Neural cell (in vitro differentiated cells): ENCODE measurements around the gene CSAD. TPM values are rescaled to one million over a fixed set of nuclear protein-coding genes. Genes with fewer than 3 reads are reported as not detected.

Source experiments
- H2AFZ ChIP-seq: fragments of 200-600, 300-800 bp; sonication (generic), shearing (Covaris generic); 2 replicates; pipeline ENCODE4 v1.6.0; 2014; ENCODE audit warnings: low read depth, mild to moderate bottlenecking, antibody characterized with exemption, low read length, moderate library complexity
- H3F3A ChIP-seq: fragments of 200-600 bp; shearing (Covaris generic); 2 replicates; pipeline ENCODE4 v1.6.1; 2016; ENCODE audit warnings: mild to moderate bottlenecking, moderate library complexity, mixed read lengths, antibody characterized with exemption, low read length; ENCODE audit not compliant: insufficient read depth, poor library complexity, severe bottlenecking
- H3K27ac ChIP-seq: fragments of 200-600, 300-800 bp; sonication (generic), shearing (Covaris generic); 2 replicates; pipeline ENCODE4 v1.5.1; 2014; ENCODE audit warnings: mild to moderate bottlenecking, low read length, moderate library complexity
- H3K27me3 ChIP-seq: fragments of 300-800, 200-600 bp; sonication (generic), shearing (Covaris generic); 2 replicates; pipeline ENCODE4 v1.6.0; 2014; ENCODE audit warnings: mild to moderate bottlenecking, low read depth, low read length, moderate library complexity; ENCODE audit not compliant: insufficient read depth
- H3K36me3 ChIP-seq: fragments of 300-800, 200-600 bp; sonication (generic), shearing (Covaris generic); 2 replicates; pipeline ENCODE4 v1.5.1; 2014; ENCODE audit warnings: mild to moderate bottlenecking, antibody characterized with exemption, low read length, moderate library complexity; ENCODE audit not compliant: insufficient read depth
- H3K4me2 ChIP-seq: fragments of 300-800, 200-600 bp; sonication (generic), shearing (Covaris generic); 2 replicates; pipeline ENCODE4 v1.6.0; 2014; ENCODE audit warnings: mild to moderate bottlenecking, low read length
- H3K4me3 ChIP-seq: fragments of 300-800, 200-600 bp; sonication (generic), shearing (Covaris generic); 2 replicates; pipeline ENCODE4 v1.5.1; 2014; ENCODE audit warnings: mild to moderate bottlenecking, low read length, moderate library complexity
- H3K79me2 ChIP-seq: fragments of 200-600 bp; shearing (Covaris generic); replicated peaks from 2 replicates; pipeline ENCODE4 v1.6.0; 2014; ENCODE audit warnings: mild to moderate bottlenecking, low read length, moderate library complexity; ENCODE audit not compliant: insufficient read depth
- H3K9ac ChIP-seq: fragments of 300-800, 200-600 bp; sonication (generic), shearing (Covaris generic); 2 replicates; pipeline ENCODE4 v1.6.1; 2016; ENCODE audit warnings: mild to moderate bottlenecking, low read length, mixed read lengths
- H3K9me2 ChIP-seq: fragments of 200-600 bp; shearing (Covaris generic); 2 replicates; pipeline ENCODE4 v1.6.1; 2016; ENCODE audit warnings: mild to moderate bottlenecking, low read length, mixed read lengths; ENCODE audit not compliant: insufficient read depth
- H3K9me3 ChIP-seq: fragments of 200-600, 300-800 bp; sonication (generic), shearing (Covaris generic); 2 replicates; pipeline ENCODE4 v1.6.1; 2016; ENCODE audit warnings: mild to moderate bottlenecking, mixed run types, low read length, moderate library complexity, mixed read lengths
- H4K20me1 ChIP-seq: fragments of 200-600 bp; shearing (Covaris generic); 2 replicates; pipeline ENCODE4 v1.6.1; 2016; ENCODE audit warnings: mild to moderate bottlenecking, mixed run types; ENCODE audit not compliant: insufficient read depth
- CTCF ChIP-seq: fragments of 450-650 bp; IDR thresholded peaks from 2 replicates; pipeline ENCODE4 v1.5.1; 2014; ENCODE audit warnings: antibody characterized with exemption, mild to moderate bottlenecking, moderate library complexity; ENCODE audit not compliant: poor library complexity, severe bottlenecking
- EP300 ChIP-seq: fragments of 450-650 bp; conservative IDR thresholded peaks from 2 replicates; pipeline ENCODE4 v1.6.1; 2014; ENCODE audit warnings: antibody characterized with exemption, mild to moderate bottlenecking, moderate library complexity; ENCODE audit not compliant: poor library complexity, severe bottlenecking
- MXI1 ChIP-seq: fragments of 450-650 bp; conservative IDR thresholded peaks from 2 replicates; pipeline ENCODE4 v1.6.1; 2014; ENCODE audit warnings: antibody characterized with exemption, mild to moderate bottlenecking; ENCODE audit not compliant: poor library complexity, severe bottlenecking
- RAD21 ChIP-seq: fragments of 450-650 bp; conservative IDR thresholded peaks from 2 replicates; pipeline ENCODE4 v1.6.1; 2014; ENCODE audit warnings: antibody characterized with exemption, mild to moderate bottlenecking, moderate library complexity
- REST ChIP-seq: IDR thresholded peaks from 2 replicates; pipeline ENCODE4 v1.6.1; 2012; ENCODE audit warnings: borderline replicate concordance
- SMC3 ChIP-seq: fragments of 450-650 bp; conservative IDR thresholded peaks from 2 replicates; pipeline ENCODE4 v1.6.1; 2014; ENCODE audit warnings: antibody characterized with exemption, mild to moderate bottlenecking, moderate library complexity; ENCODE audit not compliant: poor library complexity
- TAF1 ChIP-seq: IDR thresholded peaks from 2 replicates; pipeline ENCODE4 v1.6.1; 2012; ENCODE audit warnings: low read depth
- polyA plus RNA-seq: library from polyadenylated mRNA; depleted of rRNA; stranded (reverse); fragments of >200 nt; gene quantifications from 2 replicates; pipeline ENCODE4 v1.2.3, GENCODE V29; 2014

The CSAD gene
- polyA plus RNA-seq, 1 donor from 2014 or later = 41.9 TPM

- H3K27me3 ChIP-seq = peaks cover 18% of the 10 kb centered on the region
- H3F3A ChIP-seq = no peaks in the 10 kb centered on the region
- H3K9me3 ChIP-seq = no peaks in the 10 kb centered on the region
- H4K20me1 ChIP-seq = no peaks in the 10 kb centered on the region
- TF ChIP-seq TAF1 (no peak), MXI1 (no peak), CTCF (no peak)
- no peak overlapping the region for H2AFZ ChIP-seq
- no peak overlapping the region for H3K4me3 ChIP-seq
- no peaks in the 10 kb centered on the region for H3K9me2 ChIP-seq
- H3K79me2 ChIP-seq = no peaks in the 10 kb centered on the region
- no peak overlapping the region for H3K4me2 ChIP-seq
- no peaks in the 10 kb centered on the region for H3K36me3 ChIP-seq
- H3K27ac ChIP-seq = no peak overlapping the region
- H3K9ac ChIP-seq = no peak overlapping the region
Measured at GRCh38 chr12:53199700-53200099, 19.0 kb upstream of the CSAD start.

GRCh38 chr12:53198486-53199110, 17.9 kb upstream of the CSAD start:
- Histone ChIP-seq H3F3A (no peaks in the 10 kb centered on the region), H3K27me3 (peaks cover 18% of the 10 kb centered on the region), H3K9ac (no peak overlapping the region), H3K4me2 (no peak overlapping the region), H2AFZ (no peak overlapping the region), H3K9me3 (no peaks in the 10 kb centered on the region), H3K79me2 (no peaks in the 10 kb centered on the region), H3K9me2 (no peaks in the 10 kb centered on the region), H3K36me3 (no peaks in the 10 kb centered on the region), H3K4me3 (no peak overlapping the region), H3K27ac (no peak overlapping the region), H4K20me1 (no peaks in the 10 kb centered on the region)
- TF ChIP-seq CTCF (no peak), REST (no peak), TAF1 (no peak), MXI1 (no peak), RAD21 (no peak), EP300 (no peak), SMC3 (no peak)
